SU-DHL-6 (cell line): Measurements from ENCODE around the gene SFXN4.

ENCODE experiments used
- H2AFZ ChIP-seq: fragments of 200-600 bp; sonication (generic); 2 replicates; pipeline ENCODE4 v1.6.1; 2014; ENCODE audit warnings: low read depth, mild to moderate bottlenecking, moderate library complexity, mixed read lengths, antibody characterized with exemption, low read length; ENCODE audit not compliant: severe bottlenecking
- H3F3A ChIP-seq: fragments of 200-600 bp; shearing (Covaris generic); 2 replicates; pipeline ENCODE4 v1.6.0; 2016; ENCODE audit warnings: antibody characterized with exemption, mild to moderate bottlenecking; ENCODE audit not compliant: insufficient read depth
- H3K27ac ChIP-seq: fragments of 200-600 bp; sonication (generic); 2 replicates; pipeline ENCODE4 v1.5.1; 2016; ENCODE audit warnings: low read depth, mild to moderate bottlenecking, low read length, moderate library complexity, mixed read lengths
- H3K27me3 ChIP-seq: fragments of 200-600 bp; sonication (generic), shearing (Covaris generic); 2 replicates; pipeline ENCODE4 v1.6.0; 2014; ENCODE audit warnings: mild to moderate bottlenecking, low read length
- H3K36me3 ChIP-seq: fragments of 200-600 bp; sonication (generic); 2 replicates; pipeline ENCODE4 v1.6.1; 2014; ENCODE audit warnings: mild to moderate bottlenecking, low read length, mixed read lengths
- H3K4me2 ChIP-seq: fragments of 300-600, 200-600 bp; shearing (Covaris generic), sonication (generic); 2 replicates; pipeline ENCODE4 v1.6.0; 2014; ENCODE audit warnings: low read length, low read depth, mild to moderate bottlenecking; ENCODE audit not compliant: poor library complexity, severe bottlenecking
- H3K4me3 ChIP-seq: fragments of 200-600 bp; sonication (generic); 2 replicates; pipeline ENCODE4 v1.5.1; 2014; ENCODE audit warnings: antibody characterized with exemption, low read length, mild to moderate bottlenecking, mixed read lengths; ENCODE audit not compliant: insufficient read depth, poor library complexity, severe bottlenecking
- H3K79me2 ChIP-seq: fragments of 200-600 bp; sonication (generic); 2 replicates; pipeline ENCODE4 v1.6.1; 2014; ENCODE audit warnings: mild to moderate bottlenecking, low read length, moderate library complexity; ENCODE audit not compliant: insufficient read depth
- H3K9ac ChIP-seq: fragments of 200-600 bp; sonication (generic); 2 replicates; pipeline ENCODE4 v1.7.0; 2014; ENCODE audit warnings: mild to moderate bottlenecking, low read length
- H3K9me2 ChIP-seq: fragments of 200-600 bp; sonication (generic); replicated peaks from 2 replicates; pipeline ENCODE4 v1.6.1; 2014; ENCODE audit warnings: low read length; ENCODE audit not compliant: insufficient read depth
- H3K9me3 ChIP-seq: fragments of 200-600 bp; sonication (generic); 2 replicates; pipeline ENCODE4 v1.6.1; 2014; ENCODE audit warnings: low read length, mixed read lengths; ENCODE audit not compliant: insufficient read depth
- H4K20me1 ChIP-seq: fragments of 200-600 bp; sonication (generic); 2 replicates; pipeline ENCODE4 v1.6.1; 2014; ENCODE audit warnings: low read depth, mild to moderate bottlenecking, antibody characterized with exemption, low read length, moderate library complexity, mixed read lengths
- CTCF ChIP-seq: fragments of 200-600 bp; sonication (generic); IDR thresholded peaks from one replicate; pipeline ENCODE4 v1.5.1; 2017; ENCODE audit warnings: antibody characterized with exemption, mild to moderate bottlenecking, low read length, moderate library complexity; ENCODE audit not compliant: insufficient read depth, poor library complexity, severe bottlenecking
- EZH2phosphoT487 ChIP-seq: fragments of 200-600 bp; sonication (generic), shearing (Covaris generic); conservative IDR thresholded peaks from 2 replicates; pipeline ENCODE4 v1.6.1; 2018; ENCODE audit warnings: mild to moderate bottlenecking, antibody characterized with exemption, low read length, moderate library complexity, mixed read lengths

The SFXN4 gene

GRCh38 chr10:119174109-119174508 lies 8.6 kb upstream of the SFXN4 start:
- peaks cover 6% of the 10 kb centered on the region for H3F3A ChIP-seq
- no peaks in the 10 kb centered on the region for H3K27me3 ChIP-seq
- H4K20me1 ChIP-seq: no peaks in the 10 kb centered on the region
- H3K9me2 ChIP-seq: no peaks in the 10 kb centered on the region
- H3K4me3 ChIP-seq: no peak overlapping the region
- H3K36me3 ChIP-seq: peaks cover 14% of the 10 kb centered on the region; the same call in 1 of the 2 replicates
- no peak overlapping the region for H3K27ac ChIP-seq
- no peaks in the 10 kb centered on the region for H3K9me3 ChIP-seq
- TF ChIP-seq EZH2phosphoT487 (no peak), CTCF (no peak)
- H3K9ac ChIP-seq: no peak overlapping the region
- H3K4me2 ChIP-seq: no peak overlapping the region
- H3K79me2 ChIP-seq: peaks cover 44% of the 10 kb centered on the region
- no peak overlapping the region for H2AFZ ChIP-seq

- no peaks in the 10 kb centered on the region for H3K9me2 ChIP-seq
- H3F3A ChIP-seq: peaks cover 39% of the 10 kb centered on the region
- no peaks in the 10 kb centered on the region for H3K27me3 ChIP-seq
- H2AFZ ChIP-seq: no peak overlapping the region
- H3K9ac ChIP-seq: no peak overlapping the region
- no peak overlapping the region for H3K4me2 ChIP-seq
- H3K27ac ChIP-seq: no peak overlapping the region
- no peak overlapping the region for H3K4me3 ChIP-seq
- peaks cover 12% of the 10 kb centered on the region for H3K79me2 ChIP-seq
- no peaks in the 10 kb centered on the region for H3K9me3 ChIP-seq
- H4K20me1 ChIP-seq: no peaks in the 10 kb centered on the region
- H3K36me3 ChIP-seq: peaks cover 14% of the 10 kb centered on the region
- TF ChIP-seq CTCF (no peak), EZH2phosphoT487 (no peak)
Measured at GRCh38 chr10:119167041-119167440, 1.5 kb upstream of the SFXN4 start.

GRCh38 chr10:119166564-119166963 lies 1.1 kb upstream of the SFXN4 start:
- H3K36me3 ChIP-seq: peaks cover 14% of the 10 kb centered on the region
- no peak for TF ChIP-seq CTCF
- no peak for TF ChIP-seq EZH2phosphoT487
- H3K9me3 ChIP-seq: no peaks in the 10 kb centered on the region
- no peaks in the 10 kb centered on the region for H3K27me3 ChIP-seq
- peak overlapping the region; percentile 88 for H3K4me2 ChIP-seq
- H3K27ac ChIP-seq: peak overlapping the region; percentile 79; the same call in 1 of the 2 replicates
- H3K79me2 ChIP-seq: peaks cover 12% of the 10 kb centered on the region
- peak overlapping the region; percentile 87; the same call in 1 of the 2 replicates for H3K9ac ChIP-seq
- no peaks in the 10 kb centered on the region for H4K20me1 ChIP-seq
- H2AFZ ChIP-seq: no peak overlapping the region
- no peak overlapping the region for H3K4me3 ChIP-seq
- H3K9me2 ChIP-seq: no peaks in the 10 kb centered on the region
- H3F3A ChIP-seq: peaks cover 39% of the 10 kb centered on the region
